ENCODE data around the gene RPS24.

GRCh38 chr10:78047314-78047891 lies 13.7 kb downstream of the RPS24 start:
- TF ChIP-seq CTCF (conservative IDR thresholded peaks at IDR 0.05; ENCODE audit: low read depth, low read length) = peak; percentile 100
- no peak for TF ChIP-seq EZH2 (IDR thresholded peaks at IDR 0.05; ENCODE audit: low read length, unreplicated experiment)

Data from PC-3 (cell line).